GM12873 (cell line): ENCODE data around the gene HPF1.

ENCODE experiments used
- TF ChIP-seq, protein P1 (sequence below): IDR thresholded peaks from 2 replicates; pipeline ENCODE4 v1.5.1; 2012; ENCODE audit warnings: low read depth, mild to moderate bottlenecking, moderate library complexity, low read length, control low read depth; ENCODE audit not compliant: insufficient read depth; ENCODE audit errors: missing control alignments

The HPF1 gene

GRCh38 chr4:169791062-169791461 lies 33.3 kb upstream of the HPF1 start:
- TF ChIP-seq, protein P1, sequence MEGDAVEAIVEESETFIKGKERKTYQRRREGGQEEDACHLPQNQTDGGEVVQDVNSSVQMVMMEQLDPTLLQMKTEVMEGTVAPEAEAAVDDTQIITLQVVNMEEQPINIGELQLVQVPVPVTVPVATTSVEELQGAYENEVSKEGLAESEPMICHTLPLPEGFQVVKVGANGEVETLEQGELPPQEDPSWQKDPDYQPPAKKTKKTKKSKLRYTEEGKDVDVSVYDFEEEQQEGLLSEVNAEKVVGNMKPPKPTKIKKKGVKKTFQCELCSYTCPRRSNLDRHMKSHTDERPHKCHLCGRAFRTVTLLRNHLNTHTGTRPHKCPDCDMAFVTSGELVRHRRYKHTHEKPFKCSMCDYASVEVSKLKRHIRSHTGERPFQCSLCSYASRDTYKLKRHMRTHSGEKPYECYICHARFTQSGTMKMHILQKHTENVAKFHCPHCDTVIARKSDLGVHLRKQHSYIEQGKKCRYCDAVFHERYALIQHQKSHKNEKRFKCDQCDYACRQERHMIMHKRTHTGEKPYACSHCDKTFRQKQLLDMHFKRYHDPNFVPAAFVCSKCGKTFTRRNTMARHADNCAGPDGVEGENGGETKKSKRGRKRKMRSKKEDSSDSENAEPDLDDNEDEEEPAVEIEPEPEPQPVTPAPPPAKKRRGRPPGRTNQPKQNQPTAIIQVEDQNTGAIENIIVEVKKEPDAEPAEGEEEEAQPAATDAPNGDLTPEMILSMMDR: no peak

DNA sequence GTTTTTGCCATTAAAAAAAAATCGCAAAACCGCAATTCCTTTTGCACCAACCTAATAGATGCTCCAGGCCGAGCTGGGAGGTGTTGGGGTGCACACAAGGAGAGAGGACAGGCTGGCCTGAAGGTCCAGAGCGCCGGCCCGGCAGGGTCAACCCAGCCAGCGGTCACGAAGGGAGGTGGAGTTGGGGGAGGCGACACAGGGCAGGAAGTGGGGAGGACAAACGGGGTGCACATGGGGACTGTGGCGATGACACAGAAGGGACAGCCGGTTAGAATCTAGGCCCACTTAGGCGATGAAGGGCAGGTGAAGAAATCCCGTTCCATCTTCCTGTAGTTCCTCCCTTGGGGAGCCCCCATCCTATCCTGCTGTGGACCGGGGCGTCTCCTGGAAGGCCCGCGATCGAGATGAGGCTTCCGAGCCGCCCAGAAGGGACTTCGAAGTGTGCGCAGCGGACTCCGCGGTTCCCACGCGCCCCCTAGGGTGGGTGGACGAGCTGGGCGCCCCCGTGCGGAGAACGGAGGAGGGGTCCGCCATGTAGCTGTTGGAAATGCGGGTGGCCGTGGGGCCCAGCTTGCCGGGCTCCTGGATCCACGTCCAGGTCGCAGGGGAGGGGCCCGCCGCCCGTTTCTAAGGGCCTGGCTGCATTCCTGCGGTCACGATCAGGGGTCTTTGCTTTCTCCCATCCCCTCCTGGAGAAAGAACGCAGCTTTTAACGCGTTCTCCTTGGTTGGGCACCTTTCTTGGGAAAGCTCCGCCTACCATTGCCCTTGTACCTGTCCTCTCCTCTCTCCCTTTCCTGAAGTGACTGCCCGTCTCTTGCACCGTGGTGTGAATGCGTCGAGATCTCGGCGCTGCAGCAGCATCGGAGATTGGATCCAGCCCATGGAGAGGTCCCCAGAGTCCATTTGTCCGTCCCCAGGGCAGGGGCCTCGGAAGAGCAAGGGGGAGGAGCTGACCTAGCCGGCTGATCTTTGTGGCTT lies 17.0 kb upstream of the HPF1 start:
- TF ChIP-seq, protein P1: peak; percentile 25

- TF ChIP-seq, protein P1: no peak
Observed at GRCh38 chr4:169773889-169774288, 16.1 kb upstream of the HPF1 start.

DNA sequence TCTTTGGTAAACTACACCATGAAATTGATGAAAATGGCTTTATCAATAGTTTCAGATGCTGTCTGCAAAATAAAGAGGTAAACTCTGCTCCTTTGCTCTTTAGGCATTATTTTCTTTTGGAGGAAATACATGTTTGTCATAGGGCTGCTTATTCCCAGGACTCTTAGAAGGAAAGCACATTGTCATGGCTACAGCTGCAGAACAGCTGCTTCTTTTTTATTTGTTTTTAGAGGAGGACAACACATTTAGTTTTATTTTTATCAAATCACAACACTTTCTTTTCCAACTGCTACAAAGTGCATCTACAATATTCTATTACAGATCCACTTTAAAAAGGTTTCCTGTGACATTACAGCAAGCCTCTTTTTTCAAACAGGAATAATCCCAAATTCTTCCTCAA lies 12.7 kb upstream of the HPF1 start:
- TF ChIP-seq, protein P1: no peak

DNA sequence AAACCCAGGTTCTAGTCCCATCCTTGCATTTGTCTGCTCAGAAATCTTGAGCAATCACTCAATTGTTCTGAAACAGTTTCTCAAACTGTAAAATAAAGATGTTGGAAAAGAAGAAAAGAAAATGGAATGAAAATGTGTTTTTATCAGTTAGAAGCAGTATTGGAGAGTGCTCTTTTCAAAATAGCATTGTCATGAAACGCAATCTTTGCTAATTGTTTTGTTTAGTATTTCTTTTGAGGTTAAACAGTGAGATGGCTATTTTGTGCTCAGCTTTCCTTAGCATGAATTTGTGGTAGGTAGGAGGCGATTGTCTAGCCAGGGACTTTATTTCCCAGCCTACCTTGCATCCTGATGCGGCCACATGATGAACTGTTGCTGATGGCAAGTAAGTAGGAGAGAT lies 10.6 kb upstream of the HPF1 start:
- TF ChIP-seq, protein P1: no peak

- TF ChIP-seq, protein P1: no peak
Observed at GRCh38 chr4:169766741-169767140, 9.0 kb upstream of the HPF1 start.

- TF ChIP-seq, protein P1: no peak
Observed at GRCh38 chr4:169765835-169766234, 8.1 kb upstream of the HPF1 start.
